IMR-90 (cell line): ENCODE results near the gene CARD10. TPM values are rescaled to one million over a fixed set of nuclear protein-coding genes. Genes with fewer than 3 reads are reported as not detected.

Source experiments
- ATAC-seq: fragments of 200-7000 bp; cut with Tn5 transposase; 2 replicates; pipeline ENCODE4 v1.9.1; 2020; ENCODE audit warnings: low read depth, mild to moderate bottlenecking, moderate library complexity
- BruUV-seq: library from RNA; stranded (reverse); fragments of 400-500 nt; replicated peaks from 2 replicates; lab custom pipeline; 2021; lab: Mats Ljungman, UMichigan
- CTCF ChIA-PET: fragments of 300-600 bp; formaldehyde crosslinking; extraction: SDS; loops from one replicate; lab custom pipeline; 2021; ENCODE audit warnings: antibody characterized with exemption; lab: Yijun Ruan, JAX
- POLR2A ChIA-PET: fragments of 300-600 bp; sonication (Branson Sonifier 250); formaldehyde crosslinking; loops from one replicate; lab custom pipeline; 2022; ENCODE audit warnings: antibody characterized with exemption; ENCODE audit not compliant: unreplicated experiment; lab: Charles Lee
- DNase-seq: peaks from one replicate; pipeline ENCODE4 v3.0.0; 2013
- H2AFZ ChIP-seq: replicated peaks from 2 replicates; pipeline ENCODE3; 2013; ENCODE audit warnings: low read length, mild to moderate bottlenecking; ENCODE audit not compliant: poor library complexity
- H2AK5ac ChIP-seq: 2 replicates; pipeline ENCODE4 v1.6.1; 2013; ENCODE audit warnings: low read depth, low read length, inconsistent platforms
- H2AK9ac ChIP-seq: replicated peaks from 2 replicates; pipeline ENCODE3; 2013; ENCODE audit warnings: mild to moderate bottlenecking, low read depth, low read length, moderate library complexity; ENCODE audit not compliant: poor library complexity
- H2BK120ac ChIP-seq: 2 replicates; pipeline ENCODE4 v1.6.1; 2013; ENCODE audit warnings: low read depth, low read length, inconsistent platforms
- H2BK15ac ChIP-seq: 3 replicates; pipeline ENCODE4 v1.6.1; 2013; ENCODE audit warnings: low read depth, low read length, inconsistent platforms
- H2BK20ac ChIP-seq: 2 replicates; pipeline ENCODE4 v1.6.1; 2013; ENCODE audit warnings: low read depth, mild to moderate bottlenecking, inconsistent platforms, low read length, moderate library complexity
- H2BK5ac ChIP-seq: 2 replicates; pipeline ENCODE4 v1.6.1; 2013; ENCODE audit warnings: mild to moderate bottlenecking, low read depth, low read length, inconsistent platforms; ENCODE audit not compliant: poor library complexity, severe bottlenecking
- H3K14ac ChIP-seq: replicated peaks from 2 replicates; pipeline ENCODE4 v1.6.1; 2013; ENCODE audit warnings: low read depth, low read length, inconsistent platforms
- H3K18ac ChIP-seq: 2 replicates; pipeline ENCODE4 v1.6.1; 2013; ENCODE audit warnings: low read depth, low read length, control low read depth
- H3K23ac ChIP-seq: 2 replicates; pipeline ENCODE4 v1.6.1; 2013; ENCODE audit warnings: low read depth, low read length, inconsistent platforms
- H3K27ac ChIP-seq: 2 replicates; pipeline ENCODE4 v1.5.1; 2013; ENCODE audit warnings: mild to moderate bottlenecking, control low read depth, low read length; ENCODE audit not compliant: insufficient read depth
- H3K27me3 ChIP-seq: 2 replicates; pipeline ENCODE4 v1.6.1; 2013; ENCODE audit warnings: low read length; ENCODE audit not compliant: control insufficient read depth, insufficient read depth
- H3K36me3 ChIP-seq: 2 replicates; pipeline ENCODE4 v1.6.1; 2013; ENCODE audit warnings: low read length, mixed read lengths; ENCODE audit not compliant: control insufficient read depth, insufficient read depth
- H3K4ac ChIP-seq: 2 replicates; pipeline ENCODE4 v1.6.1; 2013; ENCODE audit warnings: low read depth, low read length, inconsistent platforms
- H3K4me1 ChIP-seq: 2 replicates; pipeline ENCODE4 v1.6.1; 2013; ENCODE audit warnings: low read length, mixed read lengths; ENCODE audit not compliant: control insufficient read depth, insufficient read depth
- H3K4me2 ChIP-seq: 2 replicates; pipeline ENCODE4 v1.6.1; 2013; ENCODE audit warnings: low read depth, mild to moderate bottlenecking, control low read depth, low read length, moderate library complexity
- H3K4me3 ChIP-seq: 2 replicates; pipeline ENCODE4 v1.5.1; 2013; ENCODE audit warnings: low read depth, mild to moderate bottlenecking, control low read depth, low read length, moderate library complexity; ENCODE audit not compliant: insufficient read depth
- H3K56ac ChIP-seq: 2 replicates; pipeline ENCODE4 v1.6.1; 2013; ENCODE audit warnings: low read length, inconsistent platforms; ENCODE audit not compliant: insufficient read depth; ENCODE audit errors: extremely low read depth
- H3K79me1 ChIP-seq, 2 experiments: 2 replicates each; pipeline ENCODE4 v1.6.1; 2013; ENCODE audit warnings: low read length in 2 of 2, inconsistent platforms in 1 of 2, low read depth in 1 of 2
- H3K9ac ChIP-seq: 2 replicates; pipeline ENCODE4 v1.6.1; 2013; ENCODE audit warnings: low read depth, low read length, control low read depth
- H3K9me1 ChIP-seq: 2 replicates; pipeline ENCODE4 v1.6.1; 2013; ENCODE audit warnings: low read length, inconsistent platforms; ENCODE audit not compliant: insufficient read depth
- H3K9me3 ChIP-seq: 2 replicates; pipeline ENCODE4 v1.6.1; 2013; ENCODE audit warnings: low read length; ENCODE audit not compliant: control insufficient read depth, insufficient read depth
- H4K20me1 ChIP-seq: 2 replicates; pipeline ENCODE4 v1.6.1; 2013; ENCODE audit warnings: low read length, inconsistent platforms; ENCODE audit not compliant: insufficient read depth
- H4K5ac ChIP-seq: 2 replicates; pipeline ENCODE4 v1.6.1; 2013; ENCODE audit warnings: mild to moderate bottlenecking, low read depth, low read length, control low read depth
- H4K8ac ChIP-seq, 2 experiments: 2 replicates each; pipeline ENCODE4 v1.6.1; 2013; ENCODE audit warnings: low read depth in 2 of 2, low read length in 2 of 2, control low read depth in 1 of 2, inconsistent platforms in 1 of 2
- H4K91ac ChIP-seq: 2 replicates; pipeline ENCODE4 v1.6.1; 2013; ENCODE audit warnings: low read depth, low read length, inconsistent platforms; ENCODE audit not compliant: insufficient read depth
- BHLHE40 ChIP-seq: fragments of 150-350 bp; IDR thresholded peaks from 2 replicates; pipeline ENCODE4 v1.6.1; 2016; ENCODE audit warnings: mild to moderate bottlenecking, low read depth, low read length
- CEBPB ChIP-seq: IDR thresholded peaks from 2 replicates; pipeline ENCODE4 v1.6.1; 2012; ENCODE audit warnings: low read depth, low read length, improper control_type of control experiment
- FOS ChIP-seq: fragments of 150-350 bp; IDR thresholded peaks from 2 replicates; pipeline ENCODE4 v1.6.1; 2016; ENCODE audit warnings: low read depth, low read length
- MAFK ChIP-seq: IDR thresholded peaks from 2 replicates; pipeline ENCODE4 v1.6.1; 2012; ENCODE audit warnings: low read depth, low read length, improper control_type of control experiment
- NFE2L2 ChIP-seq: fragments of 150-350 bp; IDR thresholded peaks from 2 replicates; pipeline ENCODE4 v1.6.1; 2016; ENCODE audit warnings: low read depth, mild to moderate bottlenecking, low read length
- POLR2A ChIP-seq: IDR thresholded peaks from 2 replicates; pipeline ENCODE4 v1.6.1; 2012; ENCODE audit warnings: mild to moderate bottlenecking, low read depth, low read length
- RAD21 ChIP-seq: IDR thresholded peaks from 2 replicates; pipeline ENCODE4 v1.6.1; 2012; ENCODE audit warnings: low read length, improper control_type of control experiment
- RCOR1 ChIP-seq: IDR thresholded peaks from 2 replicates; pipeline ENCODE4 v1.6.1; 2012; ENCODE audit warnings: mild to moderate bottlenecking, low read length, improper control_type of control experiment; ENCODE audit not compliant: insufficient replicate concordance
- RFX5 ChIP-seq: IDR thresholded peaks from 2 replicates; pipeline ENCODE4 v1.8.0; 2012; ENCODE audit warnings: low read depth, mild to moderate bottlenecking, low read length, moderate library complexity
- SMC3 ChIP-seq: fragments of 150-350 bp; IDR thresholded peaks from 2 replicates; pipeline ENCODE4 v1.6.1; 2016; ENCODE audit warnings: low read depth, mild to moderate bottlenecking, antibody characterized with exemption, low read length, moderate library complexity
- WGBS, 2 experiments: methylation state at CpG; one replicate each; pipeline versions ENCODE4 v1.1.5 to v1.1.7; 2013; ENCODE audit warnings: missing lambda C conversion rate in 2 of 2; ENCODE audit not compliant: insufficient read length in 1 of 2; ENCODE audit errors: extremely low coverage in 2 of 2; 5-methylcytosine and 5-hydroxymethylcytosine counted together
- dilution Hi-C: fragments of 300-500 bp; cut with HindIII; formaldehyde crosslinking; loops from one replicate; pipeline ENCODE4 v1.14.3; 2018; ENCODE audit warnings: low sequenced_read_pairs; ENCODE audit not compliant: unreplicated experiment
- in situ Hi-C: fragments of 300-500 bp; cut with MboI; formaldehyde crosslinking; loops from 3 replicates; pipeline ENCODE4 v1.14.3; 2019; ENCODE audit warnings: low sequenced_read_pairs, inconsistent platforms, mixed read lengths
- intact Hi-C: fragments of 100-400 bp; cut with micrococcal nuclease; formaldehyde crosslinking; loops from 2 replicates; pipeline ENCODE4 v1.10.0; 2022
- polyA plus RNA-seq, 3 experiments: library from polyadenylated mRNA; depleted of rRNA; stranded (reverse); fragments of >200 nt; gene quantifications; 2 replicates each; pipeline ENCODE4 v1.2.3, GENCODE V29; 2012; ENCODE audit warnings: low replicate concordance in 1 of 3
- total RNA-seq: library from RNA; depleted of rRNA; stranded (reverse); fragments of >200 nt; gene quantifications from 2 replicates; pipeline ENCODE4 v1.2.3, GENCODE V29; 2012
- TF ChIP-seq, protein P1 (sequence below): conservative IDR thresholded peaks from 2 replicates; pipeline ENCODE4 v1.5.1; 2012; ENCODE audit warnings: mild to moderate bottlenecking, low read depth, low read length, improper control_type of control experiment
- TF ChIP-seq, protein P2 (sequence below): fragments of 150-350 bp; IDR thresholded peaks from 2 replicates; pipeline ENCODE4 v1.6.1; 2016; ENCODE audit warnings: low read depth, mild to moderate bottlenecking, low read length, moderate library complexity, borderline replicate concordance

CARD10 gene
- total and polyA plus RNA-seq, 2 of the 4 experiments (the other 2 are of a cell fraction), result 6.1 to 18.4 TPM

DNA sequence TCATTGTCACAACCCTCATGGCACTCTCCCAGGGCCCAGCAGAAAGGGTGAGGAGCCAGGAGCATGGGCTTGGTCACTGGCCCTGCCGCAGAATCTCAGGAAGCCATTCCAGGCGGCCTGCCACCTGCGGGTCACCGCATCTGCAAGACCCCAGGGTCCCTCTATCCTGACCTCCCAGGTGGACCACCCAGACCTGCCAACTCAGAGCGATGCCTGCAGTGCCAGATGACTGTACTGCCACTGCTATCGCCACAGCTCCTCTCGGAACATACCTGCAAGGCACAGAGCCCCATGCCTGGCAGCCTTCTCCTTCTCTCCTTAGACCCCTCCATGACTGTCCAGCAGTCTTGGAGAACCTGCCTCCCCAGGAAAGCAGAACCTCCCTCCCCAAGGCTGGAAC is 65.5 kb downstream of the CARD10 start:
- Histone ChIP-seq H4K5ac (no peak overlapping the region), H2BK5ac (peak overlapping the region; percentile 85), H2BK20ac (peak overlapping the region; percentile 88), H2AK9ac (no peak overlapping the region), H3K9ac (no peak overlapping the region), H3K18ac (no peak overlapping the region; the same call in 1 of the 2 replicates), H3K36me3 (no peaks in the 10 kb centered on the region), H3K4ac (peak overlapping the region; percentile 87), H2AFZ (peak overlapping the region; percentile 27), H3K9me3 (no peaks in the 10 kb centered on the region), H3K27me3 (peaks cover 4% of the 10 kb centered on the region; the same call in 1 of the 2 replicates), H4K8ac (peak overlapping the region; percentile 46 to 80; a peak in 3 of 4 replicates), H3K23ac (no peak overlapping the region), H2AK5ac (peak overlapping the region; percentile 89), H3K79me1 (peaks cover 0 to 3% of the 10 kb centered on the region in 2 experiments; a peak in 1 of 4 replicates), H3K4me2 (no peak overlapping the region), H3K9me1 (peaks cover 14% of the 10 kb centered on the region), H3K14ac (peak overlapping the region; percentile 80; the same call in 1 of the 2 replicates), H3K27ac (no peak overlapping the region; the same call in 1 of the 2 replicates), H4K91ac (peak overlapping the region; percentile 91), H2BK15ac (peak overlapping the region; percentile 49; the same call in 1 of the 3 replicates), H4K20me1 (no peaks in the 10 kb centered on the region), H3K4me3 (no peak overlapping the region), H3K4me1 (peaks cover 17% of the 10 kb centered on the region), H3K56ac (no peak overlapping the region), H2BK120ac (peak overlapping the region; percentile 89)
- TF ChIP-seq, protein P1, sequence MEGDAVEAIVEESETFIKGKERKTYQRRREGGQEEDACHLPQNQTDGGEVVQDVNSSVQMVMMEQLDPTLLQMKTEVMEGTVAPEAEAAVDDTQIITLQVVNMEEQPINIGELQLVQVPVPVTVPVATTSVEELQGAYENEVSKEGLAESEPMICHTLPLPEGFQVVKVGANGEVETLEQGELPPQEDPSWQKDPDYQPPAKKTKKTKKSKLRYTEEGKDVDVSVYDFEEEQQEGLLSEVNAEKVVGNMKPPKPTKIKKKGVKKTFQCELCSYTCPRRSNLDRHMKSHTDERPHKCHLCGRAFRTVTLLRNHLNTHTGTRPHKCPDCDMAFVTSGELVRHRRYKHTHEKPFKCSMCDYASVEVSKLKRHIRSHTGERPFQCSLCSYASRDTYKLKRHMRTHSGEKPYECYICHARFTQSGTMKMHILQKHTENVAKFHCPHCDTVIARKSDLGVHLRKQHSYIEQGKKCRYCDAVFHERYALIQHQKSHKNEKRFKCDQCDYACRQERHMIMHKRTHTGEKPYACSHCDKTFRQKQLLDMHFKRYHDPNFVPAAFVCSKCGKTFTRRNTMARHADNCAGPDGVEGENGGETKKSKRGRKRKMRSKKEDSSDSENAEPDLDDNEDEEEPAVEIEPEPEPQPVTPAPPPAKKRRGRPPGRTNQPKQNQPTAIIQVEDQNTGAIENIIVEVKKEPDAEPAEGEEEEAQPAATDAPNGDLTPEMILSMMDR, result no peak
- TF ChIP-seq POLR2A (no peak), FOS (no peak), BHLHE40 (no peak), MAFK (no peak), SMC3 (no peak), RAD21 (no peak), NFE2L2 (no peak), CEBPB (no peak), RFX5 (no peak), RCOR1 (no peak)
- TF ChIP-seq, protein P2, sequence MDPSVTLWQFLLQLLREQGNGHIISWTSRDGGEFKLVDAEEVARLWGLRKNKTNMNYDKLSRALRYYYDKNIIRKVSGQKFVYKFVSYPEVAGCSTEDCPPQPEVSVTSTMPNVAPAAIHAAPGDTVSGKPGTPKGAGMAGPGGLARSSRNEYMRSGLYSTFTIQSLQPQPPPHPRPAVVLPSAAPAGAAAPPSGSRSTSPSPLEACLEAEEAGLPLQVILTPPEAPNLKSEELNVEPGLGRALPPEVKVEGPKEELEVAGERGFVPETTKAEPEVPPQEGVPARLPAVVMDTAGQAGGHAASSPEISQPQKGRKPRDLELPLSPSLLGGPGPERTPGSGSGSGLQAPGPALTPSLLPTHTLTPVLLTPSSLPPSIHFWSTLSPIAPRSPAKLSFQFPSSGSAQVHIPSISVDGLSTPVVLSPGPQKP, result no peak
- 100% methylated on average over 4 of the region's 7 CpGs; no CpG with 5 or more reads in 1 of the 2 experiments for WGBS, 2 experiments
- DNase-seq (no peak), ATAC-seq (no peak)
- intact Hi-C loops, result no loop called here
- in situ Hi-C loops, result no loop called here
- dilution Hi-C loops, result no loop called here
- BruUV-seq, result no TSS peak
- ChIA-PET POLR2A (no interaction called here), CTCF (no interaction called here)
